ENCODE results near the gene CD180. TPM values are rescaled to one million over a fixed set of nuclear protein-coding genes. Genes with fewer than 3 reads are reported as not detected.

CD180 gene
- 0.05 and 0.07 TPM in 2 replicates for total RNA-seq (2014; rRNA removed; shearing (Covaris generic))

DNA sequence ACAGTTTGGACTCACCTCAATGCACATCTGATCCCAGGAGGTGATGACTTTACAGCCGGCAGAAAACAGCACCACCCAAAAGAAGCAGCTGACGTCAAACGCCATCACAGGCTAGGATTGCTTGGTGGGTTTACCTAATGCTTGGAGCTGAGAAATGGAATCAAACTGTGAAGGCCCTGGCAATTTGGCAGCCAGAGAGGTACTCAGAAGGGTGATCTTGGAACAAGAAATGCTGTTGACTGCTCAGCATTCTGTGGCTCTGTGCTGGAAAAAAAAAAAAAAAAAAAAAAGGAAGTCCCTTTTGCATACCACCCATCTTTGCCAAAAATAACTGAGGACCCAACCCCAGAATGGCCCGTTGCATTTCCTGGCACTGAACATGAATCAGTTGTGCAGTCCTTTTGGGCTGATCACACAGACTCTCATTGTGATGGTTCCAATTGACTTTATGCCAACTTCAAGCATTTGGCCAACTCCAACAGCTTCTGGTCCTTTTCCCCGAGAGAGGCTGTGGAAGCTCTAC, at the start of gene CD180:
Gene CD180, minus strand, starts transcription at position 263 of the 523 bp plus-strand sequence. Its CDS starts 158 bp downstream, at position 105.
- DNase-seq (ENCODE audit: low read depth) = no peak

DNA sequence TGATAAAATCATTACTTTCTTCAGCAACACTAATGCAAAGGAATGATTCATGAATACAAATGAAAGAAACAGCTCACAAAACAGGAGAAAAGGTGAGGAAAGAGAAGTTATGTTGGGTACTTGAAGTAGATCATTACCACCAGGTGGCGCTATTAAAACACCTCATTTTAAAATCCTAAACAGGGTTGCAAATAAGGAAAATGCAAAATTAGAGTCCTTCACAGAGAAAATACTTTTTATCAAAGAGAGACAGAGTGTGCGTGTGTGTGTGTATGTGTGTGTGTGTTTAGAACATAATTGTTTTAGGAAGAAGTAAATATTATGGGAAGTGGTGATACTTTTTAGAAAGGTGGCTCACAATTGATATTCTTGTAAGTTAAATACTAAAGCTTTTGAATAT, 49.5 kb upstream of the CD180 start:
- DNase-seq (ENCODE audit: low read depth) = peak; percentile 65

GRCh38 chr5:67245259-67245846, 48.8 kb upstream of the CD180 start:
- no peak for DNase-seq (ENCODE audit: low read depth)

DNA sequence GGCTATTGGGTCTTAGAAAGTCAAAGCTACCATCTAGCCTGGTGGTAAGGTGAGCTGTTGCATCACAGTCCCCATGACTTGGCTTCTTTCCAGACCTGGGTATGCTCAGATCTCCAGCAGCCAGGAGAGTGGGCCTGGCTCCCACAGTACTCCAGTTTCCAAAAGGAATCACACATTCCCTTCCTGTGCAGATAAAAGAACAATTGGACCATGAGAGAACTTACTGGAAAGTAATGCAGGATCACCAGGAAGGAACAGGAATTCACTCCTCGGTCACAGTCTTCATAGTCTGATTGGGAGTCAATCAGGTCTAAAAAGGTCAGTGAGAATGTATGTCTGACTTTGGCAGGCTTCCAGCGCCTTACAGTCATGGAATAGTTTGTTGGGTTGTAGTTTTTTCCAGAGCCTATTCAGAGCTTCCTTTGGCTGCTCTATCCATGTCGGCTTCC, 47.8 kb upstream of the CD180 start:
- DNase-seq (ENCODE audit: low read depth) = peak; percentile 11

DNA sequence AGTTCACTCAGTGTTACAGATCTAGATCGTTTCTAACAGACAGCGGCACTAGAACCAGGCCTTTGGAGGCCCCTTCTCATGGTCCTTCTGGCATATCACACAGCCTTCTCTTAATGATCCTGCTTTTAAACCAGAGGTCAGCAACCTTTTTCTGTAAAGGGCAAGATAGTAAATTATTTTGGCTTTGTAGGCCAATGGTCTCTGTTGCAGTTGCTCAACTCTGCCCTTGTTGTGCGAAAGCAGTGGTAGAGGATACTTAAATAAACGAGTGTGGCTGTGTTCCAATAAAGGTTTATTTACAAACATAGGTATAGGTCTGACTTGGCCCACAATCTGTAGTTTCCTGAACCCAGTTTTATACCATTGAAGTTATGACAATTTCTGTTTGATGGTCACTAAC, 47.3 kb upstream of the CD180 start:
- no peak for DNase-seq (ENCODE audit: low read depth)

DNA sequence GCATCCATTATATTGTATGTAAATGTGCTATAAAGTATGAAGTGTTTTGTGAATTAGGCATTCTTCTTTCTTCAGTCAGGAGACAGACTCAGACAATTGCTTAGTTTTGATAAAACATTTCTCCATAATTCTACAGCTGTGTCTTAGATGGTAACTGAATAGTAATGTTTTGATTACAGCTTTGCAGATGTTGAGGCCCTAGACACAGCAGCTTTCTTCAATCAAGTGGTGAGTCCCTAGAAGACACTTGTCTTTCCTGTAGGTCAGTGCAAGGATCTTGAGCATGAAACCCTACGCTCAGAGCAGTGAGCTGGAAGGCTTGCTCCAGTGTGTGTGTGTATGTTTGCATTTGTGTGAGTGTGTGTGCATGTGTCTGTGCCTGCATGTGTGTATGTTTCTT, 46.8 kb upstream of the CD180 start:
- DNase-seq (ENCODE audit: low read depth) = no peak

DNA sequence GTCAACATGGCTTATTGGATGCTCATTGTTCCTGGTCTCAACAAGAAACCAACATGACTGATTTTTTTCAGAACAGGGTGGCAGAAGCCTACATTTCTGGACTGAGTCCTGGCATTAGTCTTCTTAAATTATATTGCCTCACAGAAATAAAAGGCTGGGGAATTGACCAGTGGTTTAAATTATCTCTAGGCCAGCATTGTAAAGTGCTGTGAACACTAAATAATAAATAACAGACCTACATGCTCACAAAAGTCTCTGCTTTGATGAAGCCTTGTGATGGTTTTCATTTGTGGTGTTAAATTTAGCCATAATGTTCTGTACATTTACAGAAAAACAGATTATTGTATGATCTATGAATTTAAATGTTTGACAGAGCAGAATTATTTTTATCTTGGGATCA, 44.7 kb upstream of the CD180 start:
- no peak for DNase-seq (ENCODE audit: low read depth)

DNA sequence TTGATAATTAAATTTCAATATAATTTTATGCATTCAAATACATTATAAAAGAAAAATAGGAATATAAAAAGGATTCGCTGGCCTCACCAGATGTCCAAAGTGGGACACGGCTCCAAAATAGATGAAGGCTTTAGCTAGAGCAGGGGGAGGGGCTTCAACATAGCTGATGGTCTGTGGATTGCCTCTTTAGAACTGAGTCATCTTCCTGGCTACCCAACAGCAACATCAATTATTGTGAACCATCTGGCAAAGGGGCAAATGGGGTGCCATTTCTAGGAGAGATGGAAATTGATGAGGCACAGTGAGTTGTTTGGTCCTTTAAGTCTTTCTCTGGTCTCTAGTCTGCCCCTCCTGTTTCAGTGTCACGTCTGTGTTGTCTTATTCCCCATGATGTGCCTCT, 44.2 kb upstream of the CD180 start:
- DNase-seq (ENCODE audit: low read depth) = peak; percentile 7

GRCh38 chr5:67240065-67240464, 43.5 kb upstream of the CD180 start:
- DNase-seq (ENCODE audit: low read depth) = no peak

DNA sequence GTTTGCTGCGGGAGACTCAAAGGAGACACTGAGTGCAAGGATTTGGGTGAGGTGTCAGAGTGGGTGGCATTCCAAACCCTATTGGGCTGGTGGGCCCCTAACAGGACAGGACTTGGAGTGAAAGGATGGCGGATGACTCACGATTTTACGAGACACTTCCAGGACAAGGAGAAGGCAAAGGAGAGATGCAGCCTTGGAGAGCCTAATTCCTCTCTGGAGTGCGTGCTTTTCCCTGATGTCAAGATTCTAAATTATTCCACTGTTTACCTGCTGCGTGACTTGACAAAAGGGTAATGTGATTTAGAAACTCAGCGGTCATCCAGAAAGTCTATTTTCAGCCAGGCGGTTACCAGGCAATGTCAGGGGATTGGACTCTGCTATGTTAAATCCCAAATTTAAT, 41.6 kb upstream of the CD180 start:
- DNase-seq (ENCODE audit: low read depth) = peak; percentile 87

DNA sequence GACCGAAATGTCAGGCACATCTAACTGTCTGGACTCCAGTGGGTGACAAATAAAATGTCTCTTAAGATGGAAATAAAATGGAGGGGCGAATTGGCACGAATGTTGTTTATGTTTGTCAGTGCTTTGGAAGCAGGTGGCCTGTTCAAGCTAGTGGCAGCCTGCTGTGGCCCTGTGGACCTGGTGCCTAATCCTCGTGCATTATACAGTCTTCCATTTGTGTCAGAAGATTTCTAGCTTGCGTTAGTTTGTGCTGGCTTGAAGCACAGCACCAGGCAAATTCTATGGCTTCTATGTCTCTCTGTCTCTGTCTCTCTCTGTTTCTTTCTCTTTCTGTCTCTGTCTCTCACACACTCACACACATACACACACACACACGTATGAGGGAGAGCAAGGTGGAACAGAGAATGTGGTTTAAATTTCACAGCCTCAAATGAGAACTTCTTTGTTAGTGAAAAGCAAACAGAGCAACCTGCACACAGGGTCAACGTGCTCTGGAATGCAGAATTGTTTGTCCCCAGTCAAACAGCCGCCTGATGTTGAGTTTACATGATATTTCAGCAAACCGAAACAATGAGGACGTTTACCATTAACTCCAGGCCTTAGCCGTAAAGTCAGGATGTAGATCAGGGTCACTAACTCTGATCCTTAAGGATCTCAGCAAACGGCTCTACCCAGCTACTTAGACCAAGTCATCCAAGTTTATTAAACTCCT, 39.0 kb upstream of the CD180 start:
- DNase-seq (ENCODE audit: low read depth) = no peak

GRCh38 chr5:67234671-67235176, 38.1 kb upstream of the CD180 start:
- peak; percentile 91 for DNase-seq (ENCODE audit: low read depth)

- peak; percentile 40 for DNase-seq (ENCODE audit: low read depth)
These were observed 36.5 kb upstream of the CD180 start for GRCh38 chr5:67233075-67233474.

GRCh38 chr5:67223211-67223610, 26.6 kb upstream of the CD180 start:
- no peak for DNase-seq (ENCODE audit: low read depth)

DNA sequence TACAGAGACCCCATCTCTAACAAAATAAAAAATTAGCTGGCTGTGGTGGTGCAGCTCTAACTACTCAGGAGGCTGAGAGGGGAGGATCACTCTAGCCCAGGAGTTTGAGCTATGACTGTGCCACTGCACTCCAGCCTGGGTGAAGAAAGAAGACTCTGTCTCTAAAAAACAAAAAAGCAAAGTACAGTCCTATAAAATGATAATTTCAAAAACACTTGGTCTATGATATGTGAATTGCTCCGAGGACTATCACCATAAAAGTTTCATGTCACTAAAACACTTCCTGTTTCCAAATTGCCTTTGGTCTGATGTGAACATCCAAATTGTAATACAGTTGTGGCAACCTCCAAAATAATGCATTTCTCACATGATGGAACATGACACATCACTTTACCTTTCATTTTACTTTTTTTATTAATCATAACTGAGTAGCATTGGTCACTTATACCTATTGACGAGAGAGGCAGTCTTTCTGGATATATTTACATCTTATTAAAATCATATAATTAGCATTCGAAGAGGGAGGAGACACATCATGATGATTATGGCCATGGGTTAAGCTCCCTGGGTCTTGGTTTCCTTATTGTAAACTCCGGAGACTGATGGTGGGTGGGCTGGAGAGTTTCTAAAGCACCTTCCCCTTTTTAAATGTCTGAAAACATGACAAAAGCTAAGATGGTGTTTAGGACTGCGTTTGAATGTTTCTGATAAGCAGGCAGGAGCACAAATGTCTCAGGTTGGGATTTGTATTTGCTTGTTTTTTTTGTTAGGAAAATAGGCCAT, 25.8 kb upstream of the CD180 start:
- DNase-seq (ENCODE audit: low read depth) = no peak

DNA sequence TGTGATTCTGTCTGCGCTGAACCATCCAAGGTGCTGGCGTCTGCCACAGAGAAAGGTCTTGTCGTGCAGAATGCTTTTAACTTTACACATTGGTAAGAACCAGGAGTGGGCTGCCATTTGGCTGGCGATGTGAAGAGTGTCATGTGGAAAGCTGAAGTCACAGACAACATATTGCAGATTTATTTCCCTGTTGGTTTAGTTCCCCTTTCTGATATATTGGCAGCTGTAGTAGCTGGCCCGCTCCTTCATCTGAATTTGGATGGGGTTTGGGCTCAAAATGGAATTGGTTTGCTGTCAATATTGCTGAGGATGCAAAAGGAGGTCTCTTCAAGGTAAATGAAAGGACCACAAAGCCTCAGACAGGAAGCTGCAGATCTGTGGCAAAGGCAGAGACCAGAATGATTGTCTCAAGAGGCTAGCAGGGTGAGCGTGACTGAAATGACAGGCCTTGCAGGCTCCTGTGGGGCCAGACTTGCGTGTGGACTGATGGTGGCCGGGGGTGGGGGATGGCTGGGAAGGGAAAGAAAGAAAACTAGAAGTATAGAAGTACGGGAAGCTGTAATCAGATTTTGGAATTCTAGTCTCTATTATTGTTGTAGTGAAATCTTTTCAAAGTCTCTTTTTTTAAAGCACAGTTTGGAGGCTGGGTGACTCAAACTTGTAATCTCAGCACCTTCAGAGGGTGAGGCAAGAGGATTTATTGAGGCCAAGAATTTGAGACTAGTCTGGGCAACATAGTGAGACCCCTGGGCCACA, 25.1 kb upstream of the CD180 start:
- no peak for DNase-seq (ENCODE audit: low read depth)

DNA sequence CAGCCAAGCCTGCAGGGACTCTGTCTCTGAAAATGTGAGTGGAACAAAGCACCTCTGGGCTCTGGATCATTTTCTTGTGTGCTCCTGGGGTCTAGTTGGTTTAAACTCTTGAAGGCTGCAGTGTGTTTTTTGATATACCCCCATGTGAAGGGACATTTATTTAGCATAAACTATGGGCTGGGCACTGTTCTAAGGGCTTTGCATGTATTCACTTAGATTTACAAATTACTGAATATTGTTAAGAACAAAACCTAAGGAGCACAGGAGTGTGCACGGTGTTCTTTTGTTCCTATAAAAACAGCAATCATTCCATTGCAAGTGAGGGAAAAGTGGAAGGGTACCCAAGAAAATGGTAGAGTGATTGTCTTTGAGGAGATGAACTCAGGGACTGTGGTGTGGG, 20.0 kb upstream of the CD180 start:
- no peak for DNase-seq (ENCODE audit: low read depth)

DNA sequence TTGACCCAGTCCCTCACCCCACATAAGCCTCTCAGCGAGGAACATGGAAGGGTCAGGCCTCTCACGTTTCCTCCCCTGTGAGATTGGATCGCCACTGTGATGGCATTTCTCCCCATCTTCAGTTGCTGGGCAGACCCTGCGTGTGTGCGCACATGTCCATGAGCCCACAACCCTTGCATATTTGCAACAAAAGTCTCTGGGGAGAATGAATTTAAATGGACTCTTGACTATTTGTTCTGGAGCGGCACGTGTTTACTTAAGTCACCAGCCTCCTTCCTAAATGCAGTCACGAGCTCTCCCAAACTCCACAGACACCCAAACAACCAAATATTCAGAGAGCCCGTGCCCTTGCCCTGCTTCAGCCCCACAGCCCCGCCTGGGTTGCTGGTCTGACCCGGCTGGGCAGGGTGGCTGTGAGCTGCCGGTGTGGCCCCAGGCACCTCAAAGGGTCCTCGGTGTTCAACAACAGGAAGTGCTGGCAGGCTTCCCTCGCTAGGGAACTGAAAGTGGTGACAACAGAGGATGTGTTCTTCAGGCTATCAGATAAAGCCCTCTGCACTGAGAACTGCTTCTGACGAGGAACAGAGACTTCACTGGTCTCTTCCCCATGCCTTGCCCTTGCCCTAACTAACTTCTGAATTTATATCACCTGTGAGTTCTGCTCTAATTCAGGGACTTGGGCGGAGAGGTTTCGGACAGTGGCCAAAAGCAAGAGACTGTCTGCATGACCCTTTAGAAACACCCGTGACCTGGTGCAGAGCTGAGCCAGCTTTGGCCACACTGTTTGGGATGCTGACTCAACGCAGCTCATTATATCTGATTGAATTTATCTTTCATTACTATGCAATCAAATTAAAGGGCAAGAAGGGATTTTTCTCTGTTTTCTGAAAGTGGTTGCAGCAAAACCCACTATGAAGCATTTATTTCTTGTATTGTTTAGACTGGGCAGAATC, 19.2 kb upstream of the CD180 start:
- DNase-seq (ENCODE audit: low read depth) = peak; percentile 49

DNA sequence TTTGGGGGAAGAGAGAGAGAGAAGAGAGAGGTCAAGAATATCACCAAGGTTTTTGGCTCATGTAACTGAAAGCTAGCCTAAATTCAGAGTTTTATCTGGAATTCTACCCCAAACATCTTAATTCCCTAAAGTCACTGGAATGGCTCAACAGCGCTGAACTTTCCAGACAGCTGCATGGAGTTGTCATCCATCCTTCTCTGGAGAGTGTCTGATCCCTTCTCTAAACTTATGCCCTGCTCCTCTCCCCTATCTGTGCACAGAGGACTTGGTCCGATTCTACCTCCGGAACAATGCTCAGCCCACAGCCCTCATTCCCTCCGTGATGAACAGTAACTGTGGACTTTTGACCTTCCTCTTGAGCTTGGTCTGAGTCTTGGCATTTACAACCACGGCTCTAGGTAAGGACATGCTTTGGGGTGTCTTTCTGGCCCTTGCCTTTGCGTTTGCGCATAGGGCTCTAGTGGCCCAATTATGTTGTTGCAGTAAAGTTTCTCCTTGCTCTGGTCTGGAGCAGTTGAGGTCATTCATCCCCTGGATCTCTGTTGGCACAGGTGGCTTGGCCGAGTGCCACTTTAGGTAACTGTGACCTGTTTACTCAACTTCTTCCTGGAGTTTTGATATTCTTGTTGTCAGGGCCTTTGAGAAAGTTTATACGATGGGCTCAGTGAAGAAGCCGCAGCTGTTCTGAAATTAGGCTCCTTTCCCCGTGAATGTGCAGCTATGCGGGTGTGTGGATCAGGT, 18.3 kb upstream of the CD180 start:
- DNase-seq (ENCODE audit: low read depth) = no peak

DNA sequence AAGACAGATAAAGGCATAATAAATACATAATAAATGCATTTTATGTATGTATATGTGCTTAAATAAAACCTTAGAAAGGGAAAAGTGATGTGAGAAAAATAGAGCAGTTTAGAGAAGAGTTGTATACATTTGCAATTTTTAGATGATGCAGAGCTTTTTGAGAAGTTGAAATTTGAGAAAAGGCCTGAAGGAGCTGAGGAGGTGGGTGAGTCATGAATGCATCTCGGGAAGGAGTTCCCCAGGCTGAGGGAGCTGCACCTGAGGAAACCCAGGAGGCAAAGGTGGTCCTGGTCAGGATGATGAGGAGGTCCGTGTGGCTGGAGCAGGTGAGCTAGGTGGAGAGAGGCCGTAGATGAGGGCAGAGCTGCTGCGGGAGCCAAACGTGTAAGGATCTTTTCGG, 17.4 kb upstream of the CD180 start:
- peak; percentile 34 for DNase-seq (ENCODE audit: low read depth)
